GM23338 (cell line): ENCODE results near the gene MYO9B. TPM values are rescaled to one million over a fixed set of nuclear protein-coding genes. Genes with fewer than 3 reads are reported as not detected.
"Not testable (repeated sequence)": the region's sequence is repeated elsewhere in the genome, so short reads cannot be mapped to it uniquely, and the experiment has no call there.

ENCODE experiments used
- ATAC-seq: fragments of 200-7000 bp; cut with Tn5 transposase; 3 replicates; pipeline ENCODE4 v1.9.1; 2020
- DNase-seq: peaks from one replicate; pipeline ENCODE4 v3.0.0-alpha.2; 2015; ENCODE audit warnings: low spot score
- H2AFZ ChIP-seq: fragments of 200-600 bp; sonication (generic); 2 replicates; pipeline ENCODE4 v1.8.0; 2016; ENCODE audit warnings: antibody characterized with exemption, mild to moderate bottlenecking, moderate library complexity
- H3F3A ChIP-seq: fragments of 200-600 bp; sonication (generic); replicated peaks from 2 replicates; pipeline ENCODE4 v1.8.0; 2017; ENCODE audit warnings: antibody characterized with exemption, mixed run types, low read depth
- H3K27ac ChIP-seq: fragments of 200-600 bp; sonication (generic); 2 replicates; pipeline ENCODE4 v1.6.1; 2016; ENCODE audit warnings: low read depth
- H3K27me3 ChIP-seq: fragments of 200-600 bp; sonication (generic); 2 replicates; pipeline ENCODE4 v1.8.0; 2016; ENCODE audit warnings: mild to moderate bottlenecking, mixed run types, moderate library complexity; ENCODE audit not compliant: insufficient read depth
- H3K36me3 ChIP-seq: fragments of 200-600 bp; sonication (generic); 2 replicates; pipeline ENCODE4 v1.8.0; 2016; ENCODE audit warnings: mild to moderate bottlenecking; ENCODE audit not compliant: insufficient read depth
- H3K4me1 ChIP-seq: fragments of 200-600 bp; sonication (generic); 2 replicates; pipeline ENCODE4 v1.8.0; 2016; ENCODE audit warnings: mild to moderate bottlenecking, moderate library complexity; ENCODE audit not compliant: insufficient read depth
- H3K4me2 ChIP-seq: fragments of 200-600 bp; sonication (generic); 2 replicates; pipeline ENCODE4 v1.7.1; 2017; ENCODE audit warnings: mixed run types
- H3K4me3 ChIP-seq: fragments of 200-600 bp; sonication (generic); 2 replicates; pipeline ENCODE4 v1.6.1; 2016; ENCODE audit warnings: mixed run types
- H3K79me2 ChIP-seq: fragments of 200-600 bp; sonication (generic); replicated peaks from 2 replicates; pipeline ENCODE4 v1.8.0; 2017; ENCODE audit warnings: mild to moderate bottlenecking; ENCODE audit not compliant: insufficient read depth
- H3K9me2 ChIP-seq: fragments of 200-600 bp; sonication (generic); 2 replicates; pipeline ENCODE4 v1.8.0; 2017; ENCODE audit not compliant: insufficient read depth
- H4K20me1 ChIP-seq: fragments of 200-600 bp; sonication (generic); replicated peaks from 2 replicates; pipeline ENCODE4 v1.8.0; 2017; ENCODE audit warnings: mild to moderate bottlenecking; ENCODE audit not compliant: insufficient read depth
- H3K27ac Mint-ChIP-seq: 2 replicates; pipeline ENCODE4 v1.8.0; 2020; ENCODE audit warnings: inconsistent platforms, mild to moderate bottlenecking, moderate library complexity, mixed read lengths
- H3K27me3 Mint-ChIP-seq: 3 replicates; pipeline ENCODE4 v1.8.0; 2022; ENCODE audit warnings: low read depth, mild to moderate bottlenecking, moderate library complexity, mixed read lengths, inconsistent platforms; ENCODE audit not compliant: insufficient read depth, poor library complexity
- H3K36me3 Mint-ChIP-seq: 3 replicates; pipeline ENCODE4 v1.8.0; 2021; ENCODE audit warnings: low read depth, mild to moderate bottlenecking, inconsistent platforms, moderate library complexity, mixed read lengths
- H3K4me1 Mint-ChIP-seq: 3 replicates; pipeline ENCODE4 v1.8.0; 2020; ENCODE audit warnings: mild to moderate bottlenecking, inconsistent platforms, mixed read lengths
- H3K4me3 Mint-ChIP-seq: 3 replicates; pipeline ENCODE4 v1.8.0; 2021; ENCODE audit warnings: moderate library complexity, mild to moderate bottlenecking, inconsistent platforms, mixed read lengths
- H3K9me3 Mint-ChIP-seq: 3 replicates; pipeline ENCODE4 v1.8.0; 2020; ENCODE audit warnings: moderate library complexity, mild to moderate bottlenecking, inconsistent platforms, mixed read lengths
- CREB1 ChIP-seq: fragments of 250-450 bp; sonication (Bioruptor Pico); IDR thresholded peaks from 2 replicates; pipeline ENCODE4 v1.5.0; 2020; ENCODE audit warnings: low read depth, mild to moderate bottlenecking, moderate library complexity
- polyA plus RNA-seq: library from polyadenylated mRNA; unstranded; fragments of >200 nt; fragmentation: Nextera tagmentation; extraction: Ambion mirVana; gene quantifications from 2 replicates; pipeline ENCODE4 v1.2.1, GENCODE V29; 2016
- total RNA-seq: library from RNA; depleted of rRNA; stranded (reverse); fragments of >200 nt; shearing (Covaris generic); gene quantifications from 2 replicates; pipeline ENCODE4 v1.2.3, GENCODE V29; 2014
- TF ChIP-seq, protein P1 (sequence below): fragments of 250-450 bp; sonication (Bioruptor Pico); IDR thresholded peaks from 2 replicates; pipeline ENCODE4 v1.5.0; 2020; ENCODE audit warnings: mild to moderate bottlenecking, moderate library complexity

MYO9B gene
- total and polyA plus RNA-seq, 2 experiments from 2014 or later, result 28.7 to 61.3 TPM

DNA sequence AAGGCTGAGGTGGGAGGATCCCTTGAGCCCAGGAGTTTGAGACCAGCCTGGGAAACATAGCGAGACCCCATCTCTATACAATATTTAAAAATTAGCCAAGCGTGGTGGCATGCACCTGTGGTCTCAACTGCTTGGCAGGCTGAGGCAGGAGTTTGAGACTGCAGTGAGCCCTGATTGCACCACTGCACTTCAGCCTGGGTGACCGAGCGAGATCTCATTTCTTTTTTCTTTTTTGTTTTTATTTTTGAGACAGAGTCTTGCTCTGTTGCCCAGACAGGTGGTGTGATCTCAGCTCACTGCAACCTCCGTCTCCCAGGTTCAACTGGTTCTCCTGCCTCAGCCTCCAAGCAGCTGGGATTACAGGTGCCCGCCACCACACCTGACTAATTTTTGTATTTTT is 116.2 kb downstream of the MYO9B start:
- not testable (repeated sequence) for ATAC-seq, DNase-seq, H3K27me3 Mint-ChIP-seq, H3K27me3 ChIP-seq, H3K27ac Mint-ChIP-seq, H3K9me2 ChIP-seq, H3K27ac ChIP-seq, H3K9me3 Mint-ChIP-seq, H3K4me3 ChIP-seq, H3F3A ChIP-seq, H3K79me2 ChIP-seq, H3K4me1 ChIP-seq, H4K20me1 ChIP-seq, H2AFZ ChIP-seq, H3K4me2 ChIP-seq, H3K4me3 Mint-ChIP-seq, H3K4me1 Mint-ChIP-seq
- H3K36me3 ChIP-seq, result peaks cover 13% of the 10 kb centered on the region
- H3K36me3 Mint-ChIP-seq, result peaks cover 44% of the 10 kb centered on the region

DNA sequence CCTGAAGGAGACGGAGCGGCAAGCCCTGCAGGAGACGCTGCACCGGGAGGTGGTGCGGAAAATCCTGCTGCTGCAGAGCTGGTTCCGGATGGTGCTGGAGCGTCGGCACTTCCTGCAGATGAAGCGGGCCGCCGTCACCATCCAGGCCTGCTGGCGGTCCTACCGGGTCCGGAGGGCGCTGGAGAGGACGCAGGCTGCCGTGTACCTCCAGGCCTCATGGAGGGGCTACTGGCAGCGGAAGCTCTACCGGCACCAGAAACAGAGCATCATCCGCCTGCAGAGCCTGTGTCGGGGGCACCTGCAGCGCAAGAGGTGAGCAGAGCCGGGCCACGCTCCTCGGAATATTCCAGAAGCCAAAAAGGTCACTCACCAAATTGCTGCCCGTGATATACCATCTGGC is 117.2 kb downstream of the MYO9B start:
- Mint-ChIP-seq H3K27ac (no peak overlapping the region), H3K9me3 (no peaks in the 10 kb centered on the region), H3K4me1 (no peaks in the 10 kb centered on the region), H3K27me3 (no peaks in the 10 kb centered on the region), H3K4me3 (no peak overlapping the region), H3K36me3 (peaks cover 44% of the 10 kb centered on the region)
- Histone ChIP-seq H3F3A (no peaks in the 10 kb centered on the region), H4K20me1 (no peaks in the 10 kb centered on the region; the same call in 1 of the 2 replicates), H3K4me2 (no peak overlapping the region), H3K9me2 (no peaks in the 10 kb centered on the region), H3K79me2 (no peaks in the 10 kb centered on the region), H3K4me3 (no peak overlapping the region), H3K27me3 (no peaks in the 10 kb centered on the region), H3K36me3 (peaks cover 13% of the 10 kb centered on the region), H3K4me1 (no peaks in the 10 kb centered on the region), H3K27ac (no peak overlapping the region), H2AFZ (no peak overlapping the region)
- no peak for ATAC-seq
- DNase-seq, result no peak
- TF ChIP-seq CREB1 (CRISPR knock-in tag), result no peak
- TF ChIP-seq, protein P1, sequence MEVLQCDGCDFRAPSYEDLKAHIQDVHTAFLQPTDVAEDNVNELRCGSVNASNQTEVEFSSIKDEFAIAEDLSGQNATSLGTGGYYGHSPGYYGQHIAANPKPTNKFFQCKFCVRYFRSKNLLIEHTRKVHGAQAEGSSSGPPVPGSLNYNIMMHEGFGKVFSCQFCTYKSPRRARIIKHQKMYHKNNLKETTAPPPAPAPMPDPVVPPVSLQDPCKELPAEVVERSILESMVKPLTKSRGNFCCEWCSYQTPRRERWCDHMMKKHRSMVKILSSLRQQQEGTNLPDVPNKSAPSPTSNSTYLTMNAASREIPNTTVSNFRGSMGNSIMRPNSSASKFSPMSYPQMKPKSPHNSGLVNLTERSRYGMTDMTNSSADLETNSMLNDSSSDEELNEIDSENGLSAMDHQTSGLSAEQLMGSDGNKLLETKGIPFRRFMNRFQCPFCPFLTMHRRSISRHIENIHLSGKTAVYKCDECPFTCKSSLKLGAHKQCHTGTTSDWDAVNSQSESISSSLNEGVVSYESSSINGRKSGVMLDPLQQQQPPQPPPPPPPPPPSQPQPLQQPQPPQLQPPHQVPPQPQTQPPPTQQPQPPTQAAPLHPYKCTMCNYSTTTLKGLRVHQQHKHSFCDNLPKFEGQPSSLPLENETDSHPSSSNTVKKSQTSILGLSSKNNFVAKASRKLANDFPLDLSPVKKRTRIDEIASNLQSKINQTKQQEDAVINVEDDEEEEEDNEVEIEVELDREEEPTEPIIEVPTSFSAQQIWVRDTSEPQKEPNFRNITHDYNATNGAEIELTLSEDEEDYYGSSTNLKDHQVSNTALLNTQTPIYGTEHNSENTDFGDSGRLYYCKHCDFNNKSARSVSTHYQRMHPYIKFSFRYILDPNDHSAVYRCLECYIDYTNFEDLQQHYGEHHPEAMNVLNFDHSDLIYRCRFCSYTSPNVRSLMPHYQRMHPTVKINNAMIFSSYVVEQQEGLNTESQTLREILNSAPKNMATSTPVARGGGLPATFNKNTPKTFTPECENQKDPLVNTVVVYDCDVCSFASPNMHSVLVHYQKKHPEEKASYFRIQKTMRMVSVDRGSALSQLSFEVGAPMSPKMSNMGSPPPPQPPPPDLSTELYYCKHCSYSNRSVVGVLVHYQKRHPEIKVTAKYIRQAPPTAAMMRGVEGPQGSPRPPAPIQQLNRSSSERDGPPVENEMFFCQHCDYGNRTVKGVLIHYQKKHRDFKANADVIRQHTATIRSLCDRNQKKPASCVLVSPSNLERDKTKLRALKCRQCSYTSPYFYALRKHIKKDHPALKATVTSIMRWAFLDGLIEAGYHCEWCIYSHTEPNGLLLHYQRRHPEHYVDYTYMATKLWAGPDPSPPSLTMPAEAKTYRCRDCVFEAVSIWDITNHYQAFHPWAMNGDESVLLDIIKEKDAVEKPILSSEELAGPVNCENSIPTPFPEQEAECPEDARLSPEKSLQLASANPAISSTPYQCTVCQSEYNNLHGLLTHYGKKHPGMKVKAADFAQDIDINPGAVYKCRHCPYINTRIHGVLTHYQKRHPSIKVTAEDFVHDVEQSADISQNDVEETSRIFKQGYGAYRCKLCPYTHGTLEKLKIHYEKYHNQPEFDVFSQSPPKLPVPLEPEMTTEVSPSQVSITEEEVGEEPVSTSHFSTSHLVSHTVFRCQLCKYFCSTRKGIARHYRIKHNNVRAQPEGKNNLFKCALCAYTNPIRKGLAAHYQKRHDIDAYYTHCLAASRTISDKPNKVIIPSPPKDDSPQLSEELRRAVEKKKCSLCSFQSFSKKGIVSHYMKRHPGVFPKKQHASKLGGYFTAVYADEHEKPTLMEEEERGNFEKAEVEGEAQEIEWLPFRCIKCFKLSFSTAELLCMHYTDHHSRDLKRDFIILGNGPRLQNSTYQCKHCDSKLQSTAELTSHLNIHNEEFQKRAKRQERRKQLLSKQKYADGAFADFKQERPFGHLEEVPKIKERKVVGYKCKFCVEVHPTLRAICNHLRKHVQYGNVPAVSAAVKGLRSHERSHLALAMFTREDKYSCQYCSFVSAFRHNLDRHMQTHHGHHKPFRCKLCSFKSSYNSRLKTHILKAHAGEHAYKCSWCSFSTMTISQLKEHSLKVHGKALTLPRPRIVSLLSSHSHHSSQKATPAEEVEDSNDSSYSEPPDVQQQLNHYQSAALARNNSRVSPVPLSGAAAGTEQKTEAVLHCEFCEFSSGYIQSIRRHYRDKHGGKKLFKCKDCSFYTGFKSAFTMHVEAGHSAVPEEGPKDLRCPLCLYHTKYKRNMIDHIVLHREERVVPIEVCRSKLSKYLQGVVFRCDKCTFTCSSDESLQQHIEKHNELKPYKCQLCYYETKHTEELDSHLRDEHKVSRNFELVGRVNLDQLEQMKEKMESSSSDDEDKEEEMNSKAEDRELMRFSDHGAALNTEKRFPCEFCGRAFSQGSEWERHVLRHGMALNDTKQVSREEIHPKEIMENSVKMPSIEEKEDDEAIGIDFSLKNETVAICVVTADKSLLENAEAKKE (CRISPR knock-in tag), result no peak
